ENCODE measurements around the gene SRSF1. TPM values are rescaled to one million over a fixed set of nuclear protein-coding genes. Genes with fewer than 3 reads are reported as not detected.

Gene SRSF1
- polyA plus RNA-seq, 2 of the 4 experiments (the other 2 are of a cell fraction): 364 to 490 TPM

- DNase-seq (ENCODE audit: low read depth in 1 of 2, low spot score in 1 of 2) (no peak), ATAC-seq (no peak), FAIRE-seq (no peak)
- TF ChIP-seq HOXB13 (CRISPR knock-in tag; IDR thresholded peaks at IDR 0.05; ENCODE audit: low read depth): no peak
- TF ChIP-seq CHD4 (IDR thresholded peaks at IDR 0.05; ENCODE audit: borderline replicate concordance): no peak
- no peak for TF ChIP-seq POLR2AphosphoS2 (conservative IDR thresholded peaks at IDR 0.05; ENCODE audit: low read length)
- no peak for TF ChIP-seq E2F6 (IDR thresholded peaks at IDR 0.05; ENCODE audit: borderline replicate concordance, low read depth)
- TF ChIP-seq MAX (IDR thresholded peaks at IDR 0.05): no peak
- TF ChIP-seq HMGXB4 (CRISPR knock-in tag; IDR thresholded peaks at IDR 0.05; ENCODE audit: borderline replicate concordance): no peak
- TF ChIP-seq EP300 (IDR thresholded peaks at IDR 0.05): no peak
- no peak for TF ChIP-seq BCL3 (IDR thresholded peaks at IDR 0.05)
- TF ChIP-seq FOSB (CRISPR knock-in tag; IDR thresholded peaks at IDR 0.05): no peak
- TF ChIP-seq RARB (CRISPR knock-in tag; IDR thresholded peaks at IDR 0.05): no peak
- no peak for TF ChIP-seq MYC (IDR thresholded peaks at IDR 0.05; ENCODE audit: borderline replicate concordance, low read length)
- no peak for TF ChIP-seq CBX8 (IDR thresholded peaks at IDR 0.05)
- no peak for TF ChIP-seq KDM1A (IDR thresholded peaks at IDR 0.05; ENCODE audit: low read depth)
- no peak for TF ChIP-seq RAD21 (conservative IDR thresholded peaks at IDR 0.05 in 1 of 2, IDR thresholded peaks at IDR 0.05 in 1 of 2)
- ChIA-PET POLR2A (interaction anchor here (1.6 kb wide), 1 partner anchor 27 kb away, joined by 4 read pairs; the partner anchor contains the start of gene DYNLL2), CTCF (interaction anchor here (1.0 to 1.6 kb wide), 2 partner anchors 11 to 15 kb away, joined by 3 to 5 read pairs; no protein-coding TSS in a partner anchor)
- Histone ChIP-seq H3K4me3 (no peak overlapping the region), H3K9me3 (no peaks in the 10 kb centered on the region), H3K4me1 (no peaks in the 10 kb centered on the region), H3K27ac (no peak overlapping the region), H3K4me2 (no peak overlapping the region)
Measured at GRCh38 chr17:58056476-58056875, 49.4 kb upstream of the SRSF1 start.

- Histone ChIP-seq H3K4me1 (no peaks in the 10 kb centered on the region), H3K4me2 (no peak overlapping the region), H3K9me3 (no peaks in the 10 kb centered on the region), H3K4me3 (no peak overlapping the region), H3K27ac (no peak overlapping the region)
- 48% methylated on average over 6 of the region's 6 CpGs for WGBS (ENCODE audit: missing lambda C conversion rate)
- FAIRE-seq (no peak), DNase-seq (ENCODE audit: low read depth in 1 of 2, low spot score in 1 of 2) (no peak), ATAC-seq (no peak)
- TF ChIP-seq NFE2L2 (conservative IDR thresholded peaks at IDR 0.05; ENCODE audit: low read length) (no peak), SMC3 (IDR thresholded peaks at IDR 0.05) (no peak), EHF (CRISPR knock-in tag; IDR thresholded peaks at IDR 0.05) (no peak), E2F6 (IDR thresholded peaks at IDR 0.05; ENCODE audit: borderline replicate concordance, low read depth) (no peak), GATA3 (IDR thresholded peaks at IDR 0.05; ENCODE audit: borderline replicate concordance) (no peak), HEYL (CRISPR knock-in tag; IDR thresholded peaks at IDR 0.05) (no peak), RARB (CRISPR knock-in tag; IDR thresholded peaks at IDR 0.05) (no peak), CBX8 (IDR thresholded peaks at IDR 0.05) (no peak), POLR2AphosphoS2 (conservative IDR thresholded peaks at IDR 0.05; ENCODE audit: low read length) (no peak), HOXB5 (CRISPR knock-in tag; IDR thresholded peaks at IDR 0.05) (no peak), RCOR1 (IDR thresholded peaks at IDR 0.05; ENCODE audit: low read depth, low read length) (no peak), HOXA7 (CRISPR knock-in tag; IDR thresholded peaks at IDR 0.05) (no peak)
- ChIA-PET POLR2A (interaction anchor here (1.5 kb wide), 1 partner anchor 47 kb away, joined by 3 read pairs; no protein-coding TSS in a partner anchor), CTCF (interaction anchor here (3.1 kb wide), 1 partner anchor 58 kb away, joined by 7 read pairs; no protein-coding TSS in a partner anchor)
Measured at GRCh38 chr17:58054641-58055040, 47.6 kb upstream of the SRSF1 start.
